GM12878 (cell line): ENCODE measurements around the gene NDUFC2. TPM values are rescaled to one million over a fixed set of nuclear protein-coding genes. Genes with fewer than 3 reads are reported as not detected.

ENCODE experiments used
- ATAC-seq: fragments of 200-7000 bp; cut with Tn5 transposase; 3 replicates; pipeline ENCODE4 v1.9.1; 2020; ENCODE audit warnings: mild to moderate bottlenecking, moderate library complexity
- BruUV-seq: library from RNA; stranded (reverse); fragments of 400-500 nt; replicated peaks from 2 replicates; lab custom pipeline; 2021; lab: Mats Ljungman, UMichigan
- CTCF ChIA-PET: fragments of 300-600 bp; sonication (Branson Sonifier 250); formaldehyde crosslinking; extraction: SDS; loops from one replicate; lab custom pipeline; 2021; ENCODE audit warnings: inconsistent platforms; lab: Yijun Ruan, JAX
- POLR2A ChIA-PET: fragments of 350-600 bp; formaldehyde crosslinking; extraction: SDS; loops from one replicate; lab custom pipeline; 2021; ENCODE audit warnings: inconsistent platforms; lab: Charles Lee
- RAD21 ChIA-PET: fragments of 300-600 bp; sonication (Branson Sonifier 250); formaldehyde crosslinking; loops from one replicate; lab custom pipeline; 2023; ENCODE audit warnings: antibody characterized with exemption; ENCODE audit not compliant: unreplicated experiment; lab: Charles Lee
- SMC1A ChIA-PET: fragments of 300-600 bp; sonication (Branson Sonifier 250); formaldehyde crosslinking; loops from one replicate; lab custom pipeline; 2023; ENCODE audit not compliant: unreplicated experiment, uncharacterized antibody; lab: Charles Lee
- DNase-seq: peaks from one replicate; pipeline ENCODE4 v3.0.0-alpha.2; 2011; ENCODE audit warnings: low read depth, low spot score
- FAIRE-seq: peaks from 3 replicates; lab custom pipeline; 2011; peaks lifted over from hg19 to GRCh38; lab: Jason Lieb, UNC
- H2AFZ ChIP-seq: 2 replicates; pipeline ENCODE4 v1.6.0; 2011; ENCODE audit warnings: low read depth, low read length, control low read depth; ENCODE audit not compliant: control insufficient read depth
- H3K27ac ChIP-seq: 2 replicates; pipeline ENCODE4 v1.5.1; 2011; ENCODE audit warnings: control low read depth; ENCODE audit not compliant: control insufficient read depth, insufficient read depth
- H3K27me3 ChIP-seq, 2 experiments: replicated peaks in 1 of 2; 2 replicates each; pipeline versions ENCODE4 v1.6.0 to v1.6.1; 2011; ENCODE audit warnings: low read length in 1 of 2; ENCODE audit not compliant: control insufficient read depth in 2 of 2, insufficient read depth in 2 of 2
- H3K36me3 ChIP-seq, 2 experiments: 2 replicates each; pipeline ENCODE4 v1.5.1; 2011; ENCODE audit warnings: low read length in 1 of 2; ENCODE audit not compliant: control insufficient read depth in 2 of 2, insufficient read depth in 2 of 2
- H3K4me1 ChIP-seq: 2 replicates; pipeline ENCODE4 v1.6.1; 2011; ENCODE audit warnings: mild to moderate bottlenecking, low read length, moderate library complexity, mixed read lengths; ENCODE audit not compliant: control insufficient read depth, insufficient read depth
- H3K4me2 ChIP-seq: 2 replicates; pipeline ENCODE4 v1.6.0; 2011; ENCODE audit warnings: control low read depth; ENCODE audit not compliant: control insufficient read depth, insufficient read depth
- H3K4me3 ChIP-seq: fragments of 200-600 bp; sonication (generic); 2 replicates; pipeline ENCODE4 v1.5.1; 2016
- H3K79me2 ChIP-seq: 2 replicates; pipeline ENCODE4 v1.6.0; 2011; ENCODE audit warnings: low read length; ENCODE audit not compliant: control insufficient read depth, insufficient read depth
- H3K9ac ChIP-seq: 2 replicates; pipeline ENCODE4 v1.8.0; 2011; ENCODE audit warnings: low read length, control low read depth, mixed read lengths; ENCODE audit not compliant: control insufficient read depth, insufficient read depth
- H3K9me3 ChIP-seq: replicated peaks from 3 replicates; pipeline ENCODE4 v1.5.1; 2011; ENCODE audit warnings: mild to moderate bottlenecking, low read length; ENCODE audit not compliant: control insufficient read depth, insufficient read depth
- H4K20me1 ChIP-seq: 2 replicates; pipeline ENCODE4 v1.6.0; 2011; ENCODE audit not compliant: control insufficient read depth, insufficient read depth
- BACH1 ChIP-seq: fragments of 450-650 bp; IDR thresholded peaks from 2 replicates; pipeline ENCODE4 v1.6.1; 2017; ENCODE audit warnings: mild to moderate bottlenecking, borderline replicate concordance
- CREB1 ChIP-seq: IDR thresholded peaks from 2 replicates; pipeline ENCODE4 v1.6.1; 2012; ENCODE audit warnings: low read depth, mild to moderate bottlenecking, inconsistent platforms
- CREM ChIP-seq: IDR thresholded peaks from 2 replicates; pipeline ENCODE4 v1.6.1; 2014; ENCODE audit warnings: antibody characterized with exemption, low read depth
- ETV6 ChIP-seq, 2 experiments: fragments of 450-650 bp in 1 of 2; IDR thresholded peaks in 1 of 2; conservative IDR thresholded peaks in 1 of 2; 2 replicates each; pipeline ENCODE4 v1.6.1; 2014; ENCODE audit warnings: antibody characterized with exemption in 1 of 2, borderline replicate concordance in 1 of 2, low read depth in 1 of 2, mild to moderate bottlenecking in 1 of 2, moderate library complexity in 1 of 2
- SMAD1 ChIP-seq: fragments of 450-650 bp; IDR thresholded peaks from 2 replicates; pipeline ENCODE4 v1.6.1; 2018; ENCODE audit warnings: mild to moderate bottlenecking, low read depth; ENCODE audit not compliant: partially characterized antibody
- TARDBP ChIP-seq: IDR thresholded peaks from 2 replicates; pipeline ENCODE4 v1.6.1; 2016; ENCODE audit warnings: borderline replicate concordance
- ZNF217 ChIP-seq: fragments of 450-650 bp; IDR thresholded peaks from 2 replicates; pipeline ENCODE4 v1.6.1; 2017; ENCODE audit warnings: antibody characterized with exemption, mild to moderate bottlenecking
- WGBS: methylation state at CpG from one replicate; pipeline ENCODE4 v1.1.6; 2016; ENCODE audit warnings: low lambda C conversion rate; ENCODE audit not compliant: insufficient replicate concordance, insufficient coverage; ENCODE audit errors: missing lambda C conversion rate; 5-methylcytosine and 5-hydroxymethylcytosine counted together
- in situ Hi-C: fragments of 300-500 bp; cut with MboI; formaldehyde crosslinking; loops from 9 replicates; pipeline ENCODE4 v1.14.3; 2018; ENCODE audit warnings: mixed read lengths
- intact Hi-C: fragments of 100-400 bp; cut with micrococcal nuclease; formaldehyde crosslinking; loops from one replicate; pipeline ENCODE4 v1.14.2; 2022; ENCODE audit not compliant: unreplicated experiment
- polyA plus RNA-seq, 11 experiments: library from polyadenylated mRNA; depleted of rRNA in 4 of 11; unstranded in 6 of 11; stranded (reverse) in 5 of 11; fragments of >200 nt; fragmentation: Nextera tagmentation in 4 of 11; fragmentation: Illumina TruSeq in 1 of 11; extraction: Ambion mirVana in 4 of 11; extraction: Trizol in 1 of 11; gene quantifications; 1 replicate in 1 of 11; 2 replicates in 10 of 11; pipeline versions ENCODE4 v1.2.1 to v1.2.3, GENCODE V29; 2011 to 2016; ENCODE audit warnings: inconsistent platforms in 2 of 11, missing spikeins in 2 of 11, low read depth in 1 of 11
- total RNA-seq, 4 experiments: library from RNA; depleted of rRNA in 3 of 4; stranded (reverse); fragments of >200 nt in 3 of 4; fragmentation: Illumina TruSeq in 1 of 4; extraction: Trizol in 1 of 4; gene quantifications; 2 replicates each; pipeline versions ENCODE4 v1.2.1 to v1.2.3, GENCODE V29; 2013 to 2021
- TF ChIP-seq, protein P1 (sequence below): fragments of 450-650 bp; formaldehyde crosslinking; IDR thresholded peaks from 2 replicates; pipeline ENCODE4 v1.5.0; 2022; ENCODE audit warnings: mild to moderate bottlenecking, missing genetic modification characterization
- TF ChIP-seq, protein P2 (sequence below): IDR thresholded peaks from 2 replicates; pipeline ENCODE4 v1.6.1; 2012; ENCODE audit warnings: mild to moderate bottlenecking, low read depth, low read length

Gene NDUFC2
- total and polyA plus RNA-seq, 10 of the 15 experiments (the other 5 are each of a cell fraction or from before 2014, with no cell fraction given): 103 to 529 (median 192) TPM

DNA sequence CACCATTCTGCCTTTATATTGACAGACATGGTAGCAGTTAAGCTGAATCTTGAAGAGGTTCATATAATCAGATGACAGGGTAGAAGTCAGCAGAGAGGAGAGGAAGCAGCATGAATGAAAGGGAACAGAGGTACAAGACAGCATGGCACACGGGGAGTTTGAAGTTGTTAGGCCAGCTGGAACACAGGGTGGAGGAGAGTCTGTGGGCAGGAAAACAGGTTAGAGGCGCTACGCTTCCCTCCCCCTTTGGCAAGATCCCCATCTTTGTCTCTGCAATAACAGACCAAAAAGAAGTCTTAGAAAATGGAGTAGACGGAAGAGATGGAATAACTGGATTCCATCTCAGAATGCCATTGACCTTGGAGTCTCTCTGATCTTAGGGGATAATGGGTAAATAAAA is 20.0 kb upstream of the NDUFC2 start (continued):
- TF ChIP-seq SMAD1 (no peak), CREB1 (no peak), BACH1 (no peak), ETV6 (conservative IDR thresholded peaks at IDR 0.05 in 1 of 2, IDR thresholded peaks at IDR 0.05 in 1 of 2; ENCODE audit: borderline replicate concordance in 1 of 2, low read depth in 1 of 2) (no peak)

DNA sequence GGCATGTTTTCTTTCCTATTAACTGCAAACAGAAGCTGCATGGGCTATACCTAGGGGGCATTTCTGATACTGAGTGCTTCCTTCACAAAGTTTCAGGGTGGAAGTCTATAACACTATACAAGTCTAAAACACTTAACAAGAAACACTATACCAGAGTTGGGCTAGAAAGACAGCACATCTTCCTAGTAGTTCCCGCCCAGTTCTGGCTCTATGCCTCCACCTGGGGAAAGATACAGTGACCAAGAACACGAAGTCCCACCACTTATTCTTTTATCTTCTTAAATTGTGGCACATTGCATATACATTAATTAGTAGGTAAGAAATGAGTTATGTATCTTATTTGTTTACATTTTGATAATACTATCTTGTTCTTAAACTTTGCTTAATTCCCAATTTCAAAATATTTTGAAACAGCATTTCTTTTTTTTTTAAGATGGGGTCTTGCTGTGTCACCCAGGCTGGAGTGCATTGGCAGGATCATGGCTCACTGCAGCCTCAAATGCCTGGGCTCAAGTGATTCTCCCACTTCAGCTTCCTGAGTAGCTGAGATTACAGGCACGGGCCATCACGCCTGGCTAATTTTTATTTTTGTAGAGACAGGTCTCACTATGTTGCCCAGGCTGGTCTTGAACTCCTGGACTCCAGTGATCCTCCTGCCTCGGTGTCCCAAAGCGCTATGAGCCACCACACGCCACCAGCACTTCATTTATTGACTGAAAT is 18.2 kb upstream of the NDUFC2 start:
- Histone ChIP-seq H3K9me3 (no peaks in the 10 kb centered on the region), H3K36me3 (peaks cover 2 to 18% of the 10 kb centered on the region in 2 experiments; a peak in 3 of 4 replicates), H3K27me3 (no peaks in the 10 kb centered on the region), H3K27ac (no peak overlapping the region), H3K4me3 (no peak overlapping the region), H4K20me1 (no peaks in the 10 kb centered on the region), H3K4me1 (no peaks in the 10 kb centered on the region), H3K4me2 (no peak overlapping the region), H2AFZ (no peak overlapping the region), H3K79me2 (no peaks in the 10 kb centered on the region), H3K9ac (no peak overlapping the region)
- FAIRE-seq (no peak), DNase-seq (no peak), ATAC-seq (no peak)
- ChIA-PET CTCF (no interaction called here), SMC1A (interaction anchor here (1.0 kb wide), 1 partner anchor 467 kb away, joined by 3 read pairs; no protein-coding TSS in a partner anchor), POLR2A (interaction anchor here (0.6 kb wide), 1 partner anchor 21 kb away, joined by 3 read pairs; no protein-coding TSS in a partner anchor), RAD21 (no interaction called here)
- TF ChIP-seq TARDBP: no peak
- TF ChIP-seq ZNF217: no peak
- TF ChIP-seq, protein P1, sequence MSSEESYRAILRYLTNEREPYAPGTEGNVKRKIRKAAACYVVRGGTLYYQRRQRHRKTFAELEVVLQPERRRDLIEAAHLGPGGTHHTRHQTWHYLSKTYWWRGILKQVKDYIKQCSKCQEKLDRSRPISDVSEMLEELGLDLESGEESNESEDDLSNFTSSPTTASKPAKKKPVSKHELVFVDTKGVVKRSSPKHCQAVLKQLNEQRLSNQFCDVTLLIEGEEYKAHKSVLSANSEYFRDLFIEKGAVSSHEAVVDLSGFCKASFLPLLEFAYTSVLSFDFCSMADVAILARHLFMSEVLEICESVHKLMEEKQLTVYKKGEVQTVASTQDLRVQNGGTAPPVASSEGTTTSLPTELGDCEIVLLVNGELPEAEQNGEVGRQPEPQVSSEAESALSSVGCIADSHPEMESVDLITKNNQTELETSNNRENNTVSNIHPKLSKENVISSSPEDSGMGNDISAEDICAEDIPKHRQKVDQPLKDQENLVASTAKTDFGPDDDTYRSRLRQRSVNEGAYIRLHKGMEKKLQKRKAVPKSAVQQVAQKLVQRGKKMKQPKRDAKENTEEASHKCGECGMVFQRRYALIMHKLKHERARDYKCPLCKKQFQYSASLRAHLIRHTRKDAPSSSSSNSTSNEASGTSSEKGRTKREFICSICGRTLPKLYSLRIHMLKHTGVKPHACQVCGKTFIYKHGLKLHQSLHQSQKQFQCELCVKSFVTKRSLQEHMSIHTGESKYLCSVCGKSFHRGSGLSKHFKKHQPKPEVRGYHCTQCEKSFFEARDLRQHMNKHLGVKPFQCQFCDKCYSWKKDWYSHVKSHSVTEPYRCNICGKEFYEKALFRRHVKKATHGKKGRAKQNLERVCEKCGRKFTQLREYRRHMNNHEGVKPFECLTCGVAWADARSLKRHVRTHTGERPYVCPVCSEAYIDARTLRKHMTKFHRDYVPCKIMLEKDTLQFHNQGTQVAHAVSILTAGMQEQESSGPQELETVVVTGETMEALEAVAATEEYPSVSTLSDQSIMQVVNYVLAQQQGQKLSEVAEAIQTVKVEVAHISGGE (CRISPR knock-in tag): no peak
- no peak for TF ChIP-seq CREM
- TF ChIP-seq, protein P2, sequence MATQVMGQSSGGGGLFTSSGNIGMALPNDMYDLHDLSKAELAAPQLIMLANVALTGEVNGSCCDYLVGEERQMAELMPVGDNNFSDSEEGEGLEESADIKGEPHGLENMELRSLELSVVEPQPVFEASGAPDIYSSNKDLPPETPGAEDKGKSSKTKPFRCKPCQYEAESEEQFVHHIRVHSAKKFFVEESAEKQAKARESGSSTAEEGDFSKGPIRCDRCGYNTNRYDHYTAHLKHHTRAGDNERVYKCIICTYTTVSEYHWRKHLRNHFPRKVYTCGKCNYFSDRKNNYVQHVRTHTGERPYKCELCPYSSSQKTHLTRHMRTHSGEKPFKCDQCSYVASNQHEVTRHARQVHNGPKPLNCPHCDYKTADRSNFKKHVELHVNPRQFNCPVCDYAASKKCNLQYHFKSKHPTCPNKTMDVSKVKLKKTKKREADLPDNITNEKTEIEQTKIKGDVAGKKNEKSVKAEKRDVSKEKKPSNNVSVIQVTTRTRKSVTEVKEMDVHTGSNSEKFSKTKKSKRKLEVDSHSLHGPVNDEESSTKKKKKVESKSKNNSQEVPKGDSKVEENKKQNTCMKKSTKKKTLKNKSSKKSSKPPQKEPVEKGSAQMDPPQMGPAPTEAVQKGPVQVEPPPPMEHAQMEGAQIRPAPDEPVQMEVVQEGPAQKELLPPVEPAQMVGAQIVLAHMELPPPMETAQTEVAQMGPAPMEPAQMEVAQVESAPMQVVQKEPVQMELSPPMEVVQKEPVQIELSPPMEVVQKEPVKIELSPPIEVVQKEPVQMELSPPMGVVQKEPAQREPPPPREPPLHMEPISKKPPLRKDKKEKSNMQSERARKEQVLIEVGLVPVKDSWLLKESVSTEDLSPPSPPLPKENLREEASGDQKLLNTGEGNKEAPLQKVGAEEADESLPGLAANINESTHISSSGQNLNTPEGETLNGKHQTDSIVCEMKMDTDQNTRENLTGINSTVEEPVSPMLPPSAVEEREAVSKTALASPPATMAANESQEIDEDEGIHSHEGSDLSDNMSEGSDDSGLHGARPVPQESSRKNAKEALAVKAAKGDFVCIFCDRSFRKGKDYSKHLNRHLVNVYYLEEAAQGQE: no peak
- no TSS peak for BruUV-seq
- in situ Hi-C loops (no loop called here), intact Hi-C loops (no loop called here)
- over 99% methylated on average over 7 of the region's 7 CpGs for WGBS
